Calu3 (cell line): Measurements from ENCODE around the gene LDLRAD4. TPM values are rescaled to one million over a fixed set of nuclear protein-coding genes. Genes with fewer than 3 reads are reported as not detected.

Experiments used
- BruUV-seq: library from RNA; stranded (reverse); fragments of 400-500 nt; replicated peaks from 2 replicates; lab custom pipeline; 2021; lab: Mats Ljungman, UMichigan
- CTCF ChIA-PET: fragments of 300-600 bp; sonication (Branson Sonifier 250); formaldehyde crosslinking; loops from one replicate; lab custom pipeline; 2022; ENCODE audit warnings: antibody characterized with exemption; lab: Charles Lee
- DNase-seq: peaks from one replicate; pipeline ENCODE4 v3.0.0; 2022
- H3K27ac Mint-ChIP-seq: one replicate; pipeline ENCODE4 v1.8.0; 2022; ENCODE audit warnings: mixed read lengths; ENCODE audit not compliant: unreplicated experiment
- H3K27me3 Mint-ChIP-seq: one replicate; pipeline ENCODE4 v1.8.0; 2022; ENCODE audit warnings: mixed read lengths; ENCODE audit not compliant: unreplicated experiment
- H3K36me3 Mint-ChIP-seq: one replicate; pipeline ENCODE4 v1.8.0; 2022; ENCODE audit warnings: mild to moderate bottlenecking, moderate library complexity, mixed read lengths; ENCODE audit not compliant: insufficient read depth, unreplicated experiment
- H3K4me1 Mint-ChIP-seq: one replicate; pipeline ENCODE4 v1.8.0; 2022; ENCODE audit warnings: mild to moderate bottlenecking, low read depth, mixed read lengths; ENCODE audit not compliant: unreplicated experiment
- H3K4me3 Mint-ChIP-seq: one replicate; pipeline ENCODE4 v1.8.0; 2022; ENCODE audit warnings: mild to moderate bottlenecking, low read depth, moderate library complexity, mixed read lengths; ENCODE audit not compliant: unreplicated experiment
- H3K9me3 Mint-ChIP-seq: one replicate; pipeline ENCODE4 v1.8.0; 2022; ENCODE audit warnings: low read depth, mixed read lengths; ENCODE audit not compliant: unreplicated experiment
- intact Hi-C: fragments of 100-400 bp; cut with micrococcal nuclease; formaldehyde crosslinking; loops from one replicate; pipeline ENCODE4 v1.10.0; 2022; ENCODE audit not compliant: unreplicated experiment
- total RNA-seq: library from RNA; stranded (reverse); gene quantifications from 2 replicates; pipeline ENCODE4 v1.2.3, GENCODE V29; 2022
- TF ChIP-seq, protein P1 (sequence below): fragments of 200-600 bp; IDR thresholded peaks from one replicate; pipeline ENCODE4 v1.8.0; 2022; ENCODE audit warnings: antibody characterized with exemption; ENCODE audit not compliant: unreplicated experiment

Gene LDLRAD4
- total RNA-seq, 1 experiment from 2014 or later = 0.50 TPM

DNA sequence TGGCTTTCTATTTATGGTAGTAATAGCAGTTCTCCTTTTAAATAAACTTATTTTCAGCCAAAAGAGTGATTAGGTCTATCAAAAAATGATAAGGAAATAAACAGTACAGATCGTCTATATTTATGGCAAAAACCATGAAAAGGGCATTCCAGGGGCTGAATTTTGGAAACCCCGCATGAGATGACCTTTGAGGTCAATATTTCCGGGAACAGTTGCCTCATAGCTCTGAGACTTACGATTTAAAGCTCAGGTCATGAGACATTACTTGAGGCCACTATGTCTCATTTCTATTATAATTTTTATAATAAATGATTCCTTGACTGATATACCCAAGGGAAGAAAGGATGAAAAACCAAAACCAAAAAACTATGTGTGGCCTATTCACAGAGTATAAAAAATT lies 101.1 kb downstream of the LDLRAD4 start:
- Mint-ChIP-seq H3K27ac (no peak overlapping the region), H3K9me3 (peaks cover 3% of the 10 kb centered on the region), H3K27me3 (peaks cover 7% of the 10 kb centered on the region), H3K4me1 (no peaks in the 10 kb centered on the region), H3K4me3 (no peak overlapping the region), H3K36me3 (no peaks in the 10 kb centered on the region)
- no TSS peak for BruUV-seq
- intact Hi-C loops = no loop called here
- TF ChIP-seq, protein P1, sequence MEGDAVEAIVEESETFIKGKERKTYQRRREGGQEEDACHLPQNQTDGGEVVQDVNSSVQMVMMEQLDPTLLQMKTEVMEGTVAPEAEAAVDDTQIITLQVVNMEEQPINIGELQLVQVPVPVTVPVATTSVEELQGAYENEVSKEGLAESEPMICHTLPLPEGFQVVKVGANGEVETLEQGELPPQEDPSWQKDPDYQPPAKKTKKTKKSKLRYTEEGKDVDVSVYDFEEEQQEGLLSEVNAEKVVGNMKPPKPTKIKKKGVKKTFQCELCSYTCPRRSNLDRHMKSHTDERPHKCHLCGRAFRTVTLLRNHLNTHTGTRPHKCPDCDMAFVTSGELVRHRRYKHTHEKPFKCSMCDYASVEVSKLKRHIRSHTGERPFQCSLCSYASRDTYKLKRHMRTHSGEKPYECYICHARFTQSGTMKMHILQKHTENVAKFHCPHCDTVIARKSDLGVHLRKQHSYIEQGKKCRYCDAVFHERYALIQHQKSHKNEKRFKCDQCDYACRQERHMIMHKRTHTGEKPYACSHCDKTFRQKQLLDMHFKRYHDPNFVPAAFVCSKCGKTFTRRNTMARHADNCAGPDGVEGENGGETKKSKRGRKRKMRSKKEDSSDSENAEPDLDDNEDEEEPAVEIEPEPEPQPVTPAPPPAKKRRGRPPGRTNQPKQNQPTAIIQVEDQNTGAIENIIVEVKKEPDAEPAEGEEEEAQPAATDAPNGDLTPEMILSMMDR = no peak
- no peak for DNase-seq
- CTCF ChIA-PET = no interaction called here

GRCh38 chr18:13320096-13320495 lies 101.5 kb downstream of the LDLRAD4 start:
- Mint-ChIP-seq H3K27me3 (peaks cover 11% of the 10 kb centered on the region), H3K4me1 (no peaks in the 10 kb centered on the region), H3K4me3 (no peak overlapping the region), H3K27ac (no peak overlapping the region), H3K9me3 (peaks cover 2% of the 10 kb centered on the region), H3K36me3 (no peaks in the 10 kb centered on the region)
- CTCF ChIA-PET = no interaction called here
- intact Hi-C loops = no loop called here
- TF ChIP-seq, protein P1 = no peak
- DNase-seq = no peak
- BruUV-seq = no TSS peak

GRCh38 chr18:13320891-13321425 lies 102.4 kb downstream of the LDLRAD4 start:
- CTCF ChIA-PET = no interaction called here
- TF ChIP-seq, protein P1 = no peak
- Mint-ChIP-seq H3K4me1 (no peaks in the 10 kb centered on the region), H3K36me3 (no peaks in the 10 kb centered on the region), H3K27me3 (peaks cover 20% of the 10 kb centered on the region), H3K9me3 (peaks cover 2% of the 10 kb centered on the region), H3K4me3 (no peak overlapping the region), H3K27ac (no peak overlapping the region)
- intact Hi-C loops = no loop called here
- DNase-seq = no peak
- no TSS peak for BruUV-seq

DNA sequence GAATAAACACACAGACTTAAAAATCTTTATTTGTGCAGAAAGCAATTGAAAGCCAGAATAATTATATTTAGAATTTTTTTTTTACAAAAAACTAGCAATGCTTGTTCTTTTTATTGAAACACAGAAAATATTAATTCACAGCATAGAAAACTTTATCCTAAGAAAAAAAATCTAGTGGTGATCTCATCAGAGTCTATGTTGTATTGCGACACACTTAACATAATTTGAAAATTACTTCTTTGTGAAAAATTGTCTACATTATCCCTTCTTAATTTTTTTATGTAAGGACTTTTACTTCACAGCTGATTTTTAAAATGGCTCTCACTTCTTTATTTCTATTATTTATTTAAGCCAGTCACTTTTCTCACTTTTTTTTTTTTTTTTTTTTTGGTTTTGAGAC lies 103.4 kb downstream of the LDLRAD4 start:
- H3K4me3 Mint-ChIP-seq = no peak overlapping the region
- CTCF ChIA-PET = no interaction called here
- no peaks in the 10 kb centered on the region for H3K36me3 Mint-ChIP-seq
- no peaks in the 10 kb centered on the region for H3K4me1 Mint-ChIP-seq
- H3K27me3 Mint-ChIP-seq = peaks cover 28% of the 10 kb centered on the region
- H3K9me3 Mint-ChIP-seq = no peaks in the 10 kb centered on the region
- BruUV-seq = no TSS peak
- intact Hi-C loops = no loop called here
- TF ChIP-seq, protein P1 = no peak
- no peak overlapping the region for H3K27ac Mint-ChIP-seq
- no peak for DNase-seq
